T47D (cell line): ENCODE measurements around the gene SPATA6L.

ENCODE experiments used
- DNase-seq, 2 experiments: peaks; one replicate each; pipeline versions ENCODE4 v3.0.0 to v3.0.0-alpha.2; 2011 to 2012; ENCODE audit warnings: low read depth in 1 of 2, low spot score in 1 of 2
- JUND ChIP-seq: IDR thresholded peaks from 2 replicates; pipeline ENCODE4 v1.6.1; 2012; ENCODE audit warnings: low read depth
- in situ Hi-C: cut with HindIII; loops from 2 replicates; pipeline ENCODE4 v1.10.0; 2016; ENCODE audit warnings: low sequenced_read_pairs, low pct_unique_long_range_greater_than_20kb

SPATA6L gene

DNA sequence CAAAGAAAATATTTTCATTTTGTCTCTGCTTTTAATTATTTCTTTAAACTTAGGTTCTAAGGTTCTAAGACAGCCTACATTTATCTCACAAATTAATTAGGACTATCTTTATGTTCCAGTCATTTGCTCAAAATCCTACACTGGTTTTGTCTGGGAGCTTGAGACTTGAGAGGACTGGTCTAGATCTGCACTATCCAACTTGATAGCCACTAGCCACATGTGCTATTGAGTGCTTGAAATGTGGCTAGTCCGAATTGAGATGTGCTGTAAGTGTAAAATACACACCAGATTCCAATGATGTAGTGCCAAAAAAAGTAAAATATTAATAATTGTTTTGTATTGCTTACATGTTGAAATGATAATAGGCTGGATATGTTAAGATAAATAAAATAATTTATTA, 20.3 kb upstream of the SPATA6L start:
- no peak for DNase-seq
- no peak for TF ChIP-seq JUND
- in situ Hi-C loops = no loop called here

DNA sequence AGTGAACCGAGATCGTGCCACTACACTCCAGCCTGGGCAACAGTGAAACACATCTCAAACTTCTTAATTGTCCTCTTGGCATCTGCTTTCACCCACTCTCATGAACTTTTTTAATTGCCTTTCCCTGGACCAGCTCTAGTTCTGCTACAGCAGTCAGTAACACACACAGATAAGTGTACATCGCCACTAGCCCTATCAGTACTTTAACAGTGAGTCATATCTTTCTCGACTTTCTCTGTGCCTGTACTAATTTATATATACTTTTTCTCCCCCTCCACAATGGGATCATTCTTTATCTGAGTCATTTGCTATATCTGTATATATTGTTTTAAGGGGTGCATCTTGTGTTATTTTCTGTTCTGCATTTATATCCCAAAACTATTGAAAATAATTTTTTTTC, 19.8 kb upstream of the SPATA6L start:
- in situ Hi-C loops = no loop called here

DNA sequence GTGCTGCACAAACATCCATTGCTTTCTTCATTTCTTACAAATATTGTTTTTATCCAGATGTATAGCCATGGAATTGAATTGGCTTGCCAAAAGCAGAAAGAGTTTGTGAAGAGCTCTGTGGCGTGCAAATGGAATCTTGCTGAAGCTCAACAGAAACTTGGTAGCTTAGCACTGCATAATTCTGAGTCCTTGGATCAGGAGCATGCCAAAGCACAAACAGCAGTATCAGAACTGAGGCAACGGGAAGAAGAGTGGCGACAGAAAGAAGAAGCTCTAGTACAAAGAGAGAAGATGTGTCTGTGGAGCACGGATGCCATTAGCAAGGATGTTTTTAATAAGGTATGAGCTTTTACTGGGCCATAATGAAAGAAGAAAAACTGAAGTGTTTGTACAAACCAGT, 18.5 kb upstream of the SPATA6L start:
- in situ Hi-C loops = no loop called here
- TF ChIP-seq JUND = no peak
- no peak for DNase-seq

More for the DNA sequence above, 19.8 kb upstream of the SPATA6L start:
- TF ChIP-seq JUND = no peak
- DNase-seq = no peak

DNA sequence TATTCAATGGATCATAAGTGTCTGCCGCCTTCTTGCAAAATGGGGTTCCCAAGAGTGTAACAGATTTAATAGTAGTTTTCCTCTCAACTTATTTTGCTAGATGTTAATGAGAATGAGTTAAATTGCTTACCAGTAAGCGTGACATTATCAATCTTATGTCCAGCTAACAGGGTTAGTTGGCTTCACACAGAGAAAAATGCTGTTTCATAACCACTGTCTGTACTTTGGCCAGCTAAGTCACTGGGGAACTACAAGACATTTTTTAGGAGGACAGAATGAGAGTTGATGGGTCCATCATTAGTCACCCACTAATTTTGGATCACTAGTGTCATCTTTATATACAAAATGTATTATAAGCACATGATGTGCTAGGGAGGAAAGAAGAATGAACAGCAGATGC, 14.5 kb upstream of the SPATA6L start:
- TF ChIP-seq JUND = no peak
- in situ Hi-C loops = no loop called here
- no peak for DNase-seq

DNA sequence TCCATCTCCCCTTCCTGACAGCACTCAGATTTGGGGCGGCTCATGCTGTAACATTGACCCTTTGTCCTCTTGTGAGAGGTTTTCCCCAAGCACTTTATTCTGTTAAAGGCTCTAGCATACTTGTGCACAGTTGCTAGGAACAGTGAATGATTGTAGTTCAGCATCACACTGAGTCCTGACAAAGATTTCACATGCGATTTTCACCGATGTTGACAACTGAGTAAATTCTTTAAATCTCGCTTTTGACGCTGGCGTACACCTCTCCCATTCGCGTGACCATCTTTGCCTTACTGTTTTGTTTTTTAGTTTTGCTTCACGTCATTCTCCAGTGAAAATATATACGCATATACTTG, 13.9 kb upstream of the SPATA6L start:
- DNase-seq = no peak
- in situ Hi-C loops = no loop called here
- TF ChIP-seq JUND = no peak

DNA sequence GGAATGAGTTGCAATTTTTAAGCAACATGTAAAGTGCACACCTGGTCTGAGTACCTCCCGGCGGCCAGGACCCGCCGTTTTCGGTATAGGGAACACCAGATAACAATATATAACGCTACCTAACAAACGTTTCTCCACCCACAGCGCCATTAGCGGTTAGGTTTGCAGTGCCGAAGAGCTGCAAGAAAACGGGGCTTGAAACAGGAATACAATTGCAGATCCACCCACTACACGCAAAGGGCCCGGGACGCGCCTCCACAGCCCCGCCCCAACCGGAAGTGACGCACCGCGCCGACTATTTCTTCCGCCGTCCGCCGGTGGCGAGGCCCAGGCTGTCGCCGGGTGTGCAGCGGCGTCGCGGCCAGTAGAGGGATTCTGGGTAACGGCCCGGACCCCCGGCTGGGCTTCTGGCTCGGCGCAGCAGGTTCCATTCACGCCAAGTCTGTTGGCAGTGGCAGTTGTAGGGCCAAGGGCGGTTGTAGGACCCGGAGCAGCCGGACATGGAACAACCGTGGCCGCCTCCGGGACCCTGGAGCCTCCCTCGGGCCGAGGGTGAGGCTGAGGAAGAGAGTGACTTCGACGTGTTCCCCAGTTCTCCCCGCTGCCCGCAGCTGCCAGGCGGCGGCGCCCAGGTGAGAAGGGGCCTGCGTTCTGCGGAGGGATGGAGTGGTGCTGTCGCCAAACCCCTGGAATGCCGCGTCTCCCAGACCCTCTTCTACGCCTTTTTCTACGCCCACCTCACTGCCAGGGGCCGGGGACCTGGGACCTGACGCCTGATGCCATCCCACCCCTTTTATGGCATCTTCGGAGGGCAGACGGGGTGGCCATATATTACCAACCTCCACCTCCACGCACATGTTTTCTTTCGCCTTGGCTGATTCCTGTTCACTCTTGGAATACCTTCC, 13.2 kb upstream of the SPATA6L start, which contains the start of gene CDC37L1:
TSS of gene CDC37L1 (plus strand) at position 302 of the 905 bp plus-strand sequence. CDS start at position 501, 199 bp downstream.
- peak; percentile 54 to 94 for DNase-seq
- TF ChIP-seq JUND = no peak
- in situ Hi-C loops = no loop called here

DNA sequence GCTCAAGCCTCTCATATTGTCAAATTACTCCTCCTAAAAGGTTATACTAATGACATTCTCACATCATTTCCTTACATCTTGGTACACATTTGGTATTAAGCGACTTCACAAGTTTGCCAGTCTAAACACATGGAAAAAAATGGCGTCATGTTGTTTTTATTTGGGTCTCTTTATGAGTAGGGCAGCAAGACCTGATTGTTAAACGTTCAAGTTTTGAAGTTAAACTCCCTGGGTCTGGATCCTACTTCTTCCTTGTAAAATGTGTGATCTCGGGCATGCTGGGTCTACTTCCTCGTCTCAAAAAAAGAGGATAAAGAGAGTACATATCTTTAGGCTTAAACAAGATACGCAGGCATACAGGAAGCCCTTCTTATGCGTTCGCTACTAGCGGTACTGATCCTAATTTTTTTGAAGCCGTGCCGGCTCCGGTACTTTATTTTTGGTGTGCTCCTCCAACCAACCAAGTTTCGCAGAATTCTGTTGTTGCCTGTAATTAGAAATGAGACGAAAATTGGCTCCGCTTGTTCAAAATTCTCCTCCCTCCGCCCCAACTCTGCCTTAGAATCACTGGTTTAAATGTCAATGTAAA, 12.5 kb upstream of the SPATA6L start:
- TF ChIP-seq JUND = no peak
- peak in 1 of 2 experiments; percentile 15 for DNase-seq
- in situ Hi-C loops = no loop called here

DNA sequence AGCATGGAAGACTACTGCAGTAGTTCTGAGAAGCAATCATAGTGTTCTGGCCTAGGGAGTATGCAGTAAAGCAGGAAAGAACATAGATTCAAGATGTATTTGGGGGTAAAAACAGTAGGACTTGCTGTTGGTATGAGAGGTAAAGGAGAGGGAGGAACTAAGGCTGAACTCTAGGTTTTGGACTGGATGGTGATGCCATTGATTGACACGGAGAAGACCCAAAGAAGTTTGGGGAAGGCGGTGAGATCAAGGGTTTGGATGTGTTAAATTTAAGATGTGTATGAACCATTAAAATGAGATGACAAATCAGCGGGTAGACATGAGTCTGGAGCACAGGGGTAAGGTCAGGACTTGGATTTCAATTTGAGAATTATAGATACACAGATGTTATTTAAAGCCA, 11.1 kb upstream of the SPATA6L start:
- in situ Hi-C loops = no loop called here
- DNase-seq = no peak
- no peak for TF ChIP-seq JUND

DNA sequence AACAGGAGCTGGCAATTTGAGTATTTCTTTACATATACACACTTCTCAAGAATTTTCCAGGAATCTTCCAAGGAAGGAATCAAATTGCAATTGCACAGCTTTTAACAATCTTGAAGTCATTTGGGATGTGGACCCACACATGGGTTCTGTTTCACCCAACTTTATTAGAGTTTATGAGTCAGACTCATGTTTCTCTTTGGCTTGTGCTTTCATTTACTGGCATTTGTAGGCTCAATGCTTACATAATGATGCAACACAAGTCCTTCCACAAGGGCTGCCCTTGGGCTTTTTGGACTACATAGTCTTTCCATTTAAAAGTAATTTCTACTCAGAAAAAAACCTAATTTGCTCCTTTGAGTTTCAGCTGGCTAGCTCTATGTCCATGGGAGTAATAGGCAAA, 8.5 kb upstream of the SPATA6L start:
- peak in 1 of 2 experiments; percentile 26 for DNase-seq
- TF ChIP-seq JUND = no peak
- in situ Hi-C loops = no loop called here

DNA sequence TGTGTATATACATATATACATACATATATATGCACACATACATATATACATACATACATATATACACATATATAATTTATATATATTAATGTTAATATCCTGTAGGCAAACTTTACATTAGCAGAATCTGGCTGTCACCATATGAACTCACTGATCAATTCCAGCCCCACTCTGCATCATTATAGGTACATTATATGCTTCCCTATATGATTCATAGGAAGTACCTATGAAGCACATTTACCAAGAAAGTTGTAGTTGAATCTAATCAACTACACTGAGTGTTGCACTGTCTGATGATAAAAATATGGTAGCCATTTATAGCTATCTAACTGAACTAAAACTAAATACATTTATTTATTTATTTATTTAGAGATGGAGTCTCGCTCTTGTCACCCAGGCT, 5.5 kb upstream of the SPATA6L start:
- no peak for DNase-seq
- no peak for TF ChIP-seq JUND
- in situ Hi-C loops = no loop called here

DNA sequence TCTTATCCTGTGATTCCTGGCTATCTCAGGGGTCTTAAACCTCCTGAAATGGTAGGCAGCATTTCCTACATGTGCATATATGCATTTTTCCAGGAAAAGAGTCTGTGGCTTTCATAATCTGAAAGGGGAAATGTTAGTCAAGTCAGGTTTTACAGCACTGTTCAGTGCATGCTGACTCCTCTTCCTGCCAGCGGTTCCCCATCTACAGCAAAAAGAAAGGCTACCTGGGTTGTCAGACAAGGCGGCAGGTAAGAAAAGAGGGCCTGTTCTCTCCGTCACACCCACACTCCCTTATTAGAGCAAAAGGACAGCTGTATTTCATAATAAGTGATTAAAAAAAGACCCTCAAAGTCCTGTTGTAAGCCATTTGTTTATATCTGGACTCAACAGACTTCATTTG, 4.3 kb upstream of the SPATA6L start:
- no peak for DNase-seq

DNA sequence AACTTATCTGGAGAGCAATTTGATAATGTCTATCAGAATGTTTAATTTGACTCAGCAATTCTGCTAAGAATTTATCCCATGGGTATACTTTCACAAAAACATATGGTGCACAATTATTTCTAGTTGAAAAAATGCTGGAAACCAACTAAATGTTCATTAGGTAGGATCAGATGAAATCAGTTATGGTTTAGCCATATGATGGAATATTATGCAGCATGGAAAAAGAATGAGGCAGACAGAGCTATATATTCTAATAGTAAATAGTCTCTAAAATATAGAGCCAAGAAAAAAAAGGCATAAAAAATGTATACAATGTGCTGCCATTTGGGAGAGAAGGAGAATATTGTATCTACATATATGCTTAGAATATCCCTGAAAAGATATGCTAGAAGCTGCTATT, 3.6 kb upstream of the SPATA6L start:
- in situ Hi-C loops = no loop called here
- no peak for DNase-seq

More for the DNA sequence above, 4.3 kb upstream of the SPATA6L start:
- no peak for TF ChIP-seq JUND
- in situ Hi-C loops = no loop called here

DNA sequence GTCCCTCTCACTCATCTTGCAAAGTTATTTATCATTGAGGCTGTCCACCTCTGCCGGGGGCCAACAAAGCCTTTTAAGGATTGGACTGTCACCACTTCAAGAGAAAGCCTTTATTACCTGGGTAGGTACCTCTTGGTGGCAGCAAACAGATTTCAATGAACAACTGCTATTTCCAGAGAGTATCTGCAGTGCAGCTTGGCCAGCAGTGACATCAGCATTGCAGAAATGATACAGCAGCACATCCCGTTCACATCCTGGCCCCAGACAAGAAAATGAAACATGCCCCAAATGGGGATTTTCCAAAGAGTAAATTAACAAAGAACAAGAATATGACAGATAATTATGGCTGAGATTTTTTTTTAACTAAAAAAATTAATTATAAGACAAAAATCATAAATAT, 2.3 kb upstream of the SPATA6L start:
- in situ Hi-C loops = no loop called here
- DNase-seq = no peak
- TF ChIP-seq JUND = no peak

More for the DNA sequence above, 3.6 kb upstream of the SPATA6L start:
- TF ChIP-seq JUND = no peak
